Stimulated activated CD4-positive, alpha-beta T cell treated with anti-CD3 and anti-CD28 coated beads, TNF-alpha, amount 100 ng/mL, for 48 hours (primary cell): ENCODE results near the gene NDST4.
"Not testable (repeated sequence)": the region's sequence is repeated elsewhere in the genome, so short reads cannot be mapped to it uniquely, and the experiment has no call there.

Experiments
- DNase-seq, 3 donors: peaks; one replicate each; pipeline ENCODE4 v3.0.0-alpha.2; 2020; ENCODE audit warnings: low read depth in 3 of 3

NDST4 gene

GRCh38 chr4:115054836-115055235, 58.6 kb downstream of the NDST4 start:
- no peak for DNase-seq

- no peak for DNase-seq
Measured at GRCh38 chr4:115053313-115053712, 60.1 kb downstream of the NDST4 start.

- DNase-seq, result no peak
Measured at GRCh38 chr4:115042496-115042895, 70.9 kb downstream of the NDST4 start.

GRCh38 chr4:115030281-115030680, 83.1 kb downstream of the NDST4 start:
- no peak for DNase-seq

GRCh38 chr4:115028682-115029410, 84.6 kb downstream of the NDST4 start:
- DNase-seq, result no peak

- DNase-seq, result no peak
Measured at GRCh38 chr4:114999880-115000279, 113.5 kb downstream of the NDST4 start.

GRCh38 chr4:114998316-114998715, 115.1 kb downstream of the NDST4 start:
- DNase-seq, result no peak

- DNase-seq, result no peak
Measured at GRCh38 chr4:114997576-114998247, 115.7 kb downstream of the NDST4 start.

GRCh38 chr4:114986133-114986532, 127.3 kb downstream of the NDST4 start:
- DNase-seq, result no peak

- DNase-seq, result no peak
Measured at GRCh38 chr4:114980932-114981708, 132.3 kb downstream of the NDST4 start.

GRCh38 chr4:114980399-114980798, 133.0 kb downstream of the NDST4 start:
- DNase-seq, result not testable (repeated sequence)

- DNase-seq, result no peak
Measured at GRCh38 chr4:114976901-114977300, 136.5 kb downstream of the NDST4 start.

GRCh38 chr4:114964026-114964425, 149.4 kb downstream of the NDST4 start:
- DNase-seq, result no peak

GRCh38 chr4:114945616-114946015, 167.8 kb downstream of the NDST4 start:
- no peak for DNase-seq

GRCh38 chr4:114941503-114941902, 171.9 kb downstream of the NDST4 start:
- DNase-seq, result no peak

GRCh38 chr4:114927881-114928280, 185.5 kb downstream of the NDST4 start:
- no peak for DNase-seq

GRCh38 chr4:114926583-114926982, 186.8 kb downstream of the NDST4 start:
- DNase-seq, result no peak

GRCh38 chr4:114924311-114924710, 189.1 kb downstream of the NDST4 start:
- no peak for DNase-seq

GRCh38 chr4:114922592-114922933, 190.9 kb downstream of the NDST4 start:
- DNase-seq, result no peak

GRCh38 chr4:114921790-114922591, 191.4 kb downstream of the NDST4 start:
- DNase-seq, result no peak

GRCh38 chr4:114921191-114921590, 192.2 kb downstream of the NDST4 start:
- DNase-seq, result no peak

GRCh38 chr4:114911111-114911510, 202.3 kb downstream of the NDST4 start:
- no peak for DNase-seq
